ENCODE measurements around the gene CD274.
A peak's percentile ranks its signal among the peaks of the same experiment; 100 is the strongest.
"Not testable (repeated sequence)": the region's sequence is repeated elsewhere in the genome, so short reads cannot be mapped to it uniquely, and the experiment has no call there.

CD274 gene

GRCh38 chr9:5438301-5439162 lies 11.8 kb upstream of the CD274 start:
- peak; percentile 51 for DNase-seq

GRCh38 chr9:5440426-5440825 lies 9.9 kb upstream of the CD274 start:
- no peak for DNase-seq

DNA sequence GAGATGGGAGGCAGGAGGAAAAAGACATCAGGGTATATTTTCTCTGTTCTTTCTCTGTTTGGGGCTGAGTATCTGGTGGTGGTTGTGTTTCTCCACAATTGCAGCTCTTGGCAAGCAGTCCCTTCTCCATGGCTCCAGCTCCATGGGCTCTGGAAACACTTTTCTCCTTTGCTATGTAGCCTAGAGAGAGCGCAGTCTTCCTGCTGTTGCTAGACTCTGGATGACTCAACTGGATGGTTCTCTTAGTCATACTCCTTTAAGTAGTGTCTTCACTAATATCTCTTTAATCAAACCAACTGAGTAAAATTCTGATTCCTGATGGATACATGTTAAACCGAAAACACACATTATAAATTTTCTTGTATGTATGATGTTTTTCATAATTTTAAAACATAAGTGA lies 9.3 kb upstream of the CD274 start:
- DNase-seq, result peak; percentile 66

DNA sequence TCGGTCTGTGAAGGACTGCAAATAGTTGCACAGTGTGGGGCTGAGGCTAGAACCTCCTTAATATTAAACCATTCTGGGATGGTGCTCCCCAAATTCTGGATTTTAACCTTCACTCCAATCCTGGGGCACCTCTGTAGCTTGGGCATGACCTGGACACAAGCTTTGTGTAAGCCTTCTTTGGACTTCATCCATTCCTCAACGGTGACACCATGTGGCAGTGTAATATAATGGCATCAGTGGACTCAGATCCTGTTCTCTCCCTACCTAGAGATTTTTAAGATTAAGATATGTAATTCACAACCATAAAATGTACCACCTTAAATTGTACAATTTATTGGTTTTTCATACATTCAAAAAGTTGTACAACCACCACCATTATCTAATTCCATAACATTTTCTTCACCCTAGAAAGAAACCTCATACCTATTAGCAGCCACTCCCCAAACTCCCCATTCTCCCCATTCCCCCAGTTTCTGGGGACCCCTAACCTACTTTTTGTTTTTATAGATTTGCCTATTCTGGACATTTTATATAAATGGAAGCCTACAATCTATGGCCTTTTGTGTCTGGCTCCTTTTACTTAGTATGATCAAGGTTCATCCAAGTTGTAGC lies 7.8 kb upstream of the CD274 start:
- peak; percentile 25 for DNase-seq

DNA sequence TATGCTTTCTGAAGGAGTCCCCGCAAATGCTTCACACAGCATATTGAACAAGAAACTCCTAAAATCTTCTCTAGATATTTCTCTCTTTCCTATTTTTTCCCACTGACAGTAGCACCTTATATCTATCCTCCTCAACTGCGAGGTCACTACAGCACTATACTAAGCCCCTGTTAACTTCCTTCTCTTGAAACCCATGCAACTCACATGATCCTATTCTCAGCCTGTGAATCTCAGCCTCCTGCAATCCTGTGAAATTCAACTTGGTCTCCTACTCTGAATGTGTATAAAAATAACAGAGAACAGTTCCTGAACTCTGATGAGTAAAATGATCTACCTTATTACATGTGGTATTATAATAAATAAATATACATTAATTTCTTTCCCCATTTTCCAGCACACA lies 6.5 kb upstream of the CD274 start:
- no peak for DNase-seq

GRCh38 chr9:5445096-5445495 lies 5.2 kb upstream of the CD274 start:
- not testable (repeated sequence) for DNase-seq

DNA sequence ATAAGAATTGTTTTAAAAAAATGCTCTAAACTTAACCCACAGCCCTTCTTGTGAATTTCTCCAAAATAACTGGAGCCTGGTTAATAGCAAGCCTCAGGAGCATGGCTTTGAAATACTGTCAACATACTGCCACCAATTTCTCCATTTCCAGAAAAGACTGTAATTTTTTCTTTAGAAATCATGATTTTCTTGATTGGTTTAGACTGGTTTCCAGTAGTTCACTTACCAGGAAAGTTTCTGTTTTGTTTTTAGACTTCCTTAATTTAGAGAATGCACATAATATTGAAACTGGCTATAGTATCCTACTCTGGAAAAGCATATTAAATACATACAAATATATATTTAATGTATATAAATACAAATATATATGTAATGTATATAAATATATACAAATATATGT lies 4.5 kb upstream of the CD274 start:
- DNase-seq, result no peak

DNA sequence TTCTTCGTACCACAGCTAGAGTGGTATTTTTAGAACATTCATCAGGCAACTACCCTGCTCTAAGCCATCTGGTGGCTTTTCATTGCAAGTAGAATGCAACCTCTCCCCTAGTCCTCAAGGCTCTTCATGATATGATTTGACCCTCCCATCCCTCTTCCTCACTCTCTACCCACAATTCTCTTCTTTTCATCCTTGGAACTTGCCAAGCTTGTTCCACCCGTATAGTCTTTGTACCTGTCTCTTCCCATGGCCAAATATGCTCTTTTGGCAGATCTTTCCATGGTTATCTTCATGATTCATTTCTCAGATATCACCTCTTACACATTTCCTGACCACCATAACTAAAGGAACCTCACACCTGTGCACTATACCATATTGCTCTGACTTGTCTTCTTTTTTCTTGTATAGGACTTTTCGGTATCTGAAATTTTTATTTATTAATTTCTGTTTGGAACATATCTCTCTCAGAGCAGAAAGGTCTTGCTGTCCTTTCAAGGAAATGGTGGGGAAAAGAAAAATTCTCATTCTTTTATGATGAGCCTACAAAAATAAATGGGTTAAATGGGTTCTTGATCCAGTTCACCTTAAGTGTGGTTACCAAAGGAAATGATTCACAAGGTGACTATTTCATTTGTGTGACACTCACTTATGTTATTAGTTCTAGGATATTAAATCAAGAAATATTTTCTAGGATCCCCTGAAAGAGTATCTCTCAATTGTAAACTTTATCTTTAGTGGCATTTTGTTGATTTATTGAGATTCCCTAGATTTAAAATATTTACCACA lies 3.7 kb upstream of the CD274 start:
- peak; percentile 77 for DNase-seq

DNA sequence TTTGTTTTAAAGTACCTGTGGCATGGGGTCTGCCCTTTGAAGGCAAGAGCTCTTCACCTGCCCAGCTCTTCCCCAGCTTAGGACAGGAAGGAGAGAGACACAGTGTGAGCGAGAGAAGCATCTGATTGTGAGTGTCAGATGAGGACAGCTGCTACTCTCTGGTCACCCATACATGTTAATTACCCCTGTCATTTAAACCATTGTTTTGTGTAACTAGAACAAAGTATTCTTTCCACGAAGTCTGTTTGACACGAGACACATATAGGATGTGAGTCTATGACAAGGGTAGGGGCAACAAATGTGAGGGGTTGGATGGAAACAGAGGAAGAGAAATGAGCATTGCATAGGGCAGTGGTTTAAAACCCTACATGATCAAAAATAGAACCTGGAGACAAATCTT lies 3.0 kb upstream of the CD274 start:
- DNase-seq, result no peak

DNA sequence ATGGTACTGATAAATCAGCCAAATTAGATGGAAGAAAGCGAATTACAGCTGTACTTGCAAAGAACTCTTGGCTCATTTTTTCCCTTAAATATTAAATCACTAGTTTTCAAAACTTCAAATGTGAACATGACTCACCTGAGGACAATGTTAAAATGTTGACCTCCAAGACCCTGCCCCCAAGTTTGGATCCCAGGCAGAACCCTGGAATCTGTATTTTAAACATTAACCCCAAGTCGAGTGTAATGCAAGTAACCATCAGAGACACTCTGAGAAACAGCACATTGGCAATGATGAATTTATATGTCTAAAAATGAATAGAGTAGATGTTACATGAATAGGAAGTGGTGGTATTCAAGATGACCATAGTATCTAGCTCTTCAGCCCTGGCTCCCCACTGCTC lies 2.3 kb upstream of the CD274 start:
- DNase-seq, result no peak

- DNase-seq, result no peak
These were observed 1.6 kb upstream of the CD274 start for GRCh38 chr9:5448461-5449435.

DNA sequence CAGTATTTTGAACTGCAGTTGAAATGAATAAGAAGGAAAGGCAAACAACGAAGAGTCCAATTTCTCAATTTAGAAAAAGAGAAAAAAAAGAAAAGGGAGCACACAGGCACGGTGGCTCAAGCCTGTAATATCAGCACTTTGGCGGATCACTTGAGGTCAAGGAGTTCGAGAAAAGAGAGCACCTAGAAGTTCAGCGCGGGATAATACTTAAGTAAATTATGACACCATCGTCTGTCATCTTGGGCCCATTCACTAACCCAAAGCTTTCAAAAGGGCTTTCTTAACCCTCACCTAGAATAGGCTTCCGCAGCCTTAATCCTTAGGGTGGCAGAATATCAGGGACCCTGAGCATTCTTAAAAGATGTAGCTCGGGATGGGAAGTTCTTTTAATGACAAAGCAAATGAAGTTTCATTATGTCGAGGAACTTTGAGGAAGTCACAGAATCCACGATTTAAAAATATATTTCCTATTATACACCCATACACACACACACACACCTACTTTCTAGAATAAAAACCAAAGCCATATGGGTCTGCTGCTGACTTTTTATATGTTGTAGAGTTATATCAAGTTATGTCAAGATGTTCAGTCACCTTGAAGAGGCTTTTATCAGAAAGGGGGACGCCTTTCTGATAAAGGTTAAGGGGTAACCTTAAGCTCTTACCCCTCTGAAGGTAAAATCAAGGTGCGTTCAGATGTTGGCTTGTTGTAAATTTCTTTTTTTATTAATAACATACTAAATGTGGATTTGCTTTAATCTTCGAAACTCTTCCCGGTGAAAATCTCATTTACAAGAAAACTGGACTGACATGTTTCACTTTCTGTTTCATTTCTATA lies 602 bp upstream of the CD274 start:
- DNase-seq, result no peak

GRCh38 chr9:5452286-5452609 lies 1.9 kb downstream of the CD274 start:
- DNase-seq, result no peak

GRCh38 chr9:5453004-5453403 lies 2.7 kb downstream of the CD274 start:
- DNase-seq, result peak; percentile 22

DNA sequence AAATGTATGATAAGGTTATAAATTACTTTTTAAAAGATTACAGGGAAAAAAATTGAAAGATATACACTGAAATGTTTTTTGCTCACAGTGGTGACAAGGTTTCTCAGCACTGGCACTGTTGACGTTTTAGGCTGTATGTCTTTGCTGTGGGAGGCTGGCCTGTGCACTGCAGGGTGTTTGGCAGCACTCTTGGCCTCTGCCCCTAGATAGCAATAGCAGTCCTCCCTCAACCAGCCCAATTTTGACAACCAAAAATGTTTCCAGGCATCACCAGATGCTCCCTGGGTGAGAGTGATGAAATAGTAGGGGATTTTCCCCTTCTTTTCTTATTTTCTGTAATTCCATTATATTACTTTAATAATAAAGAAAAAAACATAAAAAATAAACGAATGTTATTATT lies 3.3 kb downstream of the CD274 start:
- DNase-seq, result peak; percentile 45

GRCh38 chr9:5455181-5455580 lies 4.8 kb downstream of the CD274 start:
- peak; percentile 79 for DNase-seq

GRCh38 chr9:5459289-5459829 lies 9.0 kb downstream of the CD274 start:
- DNase-seq, result peak; percentile 44

- DNase-seq, result no peak
These were observed 9.8 kb downstream of the CD274 start for GRCh38 chr9:5460157-5460556.

DNA sequence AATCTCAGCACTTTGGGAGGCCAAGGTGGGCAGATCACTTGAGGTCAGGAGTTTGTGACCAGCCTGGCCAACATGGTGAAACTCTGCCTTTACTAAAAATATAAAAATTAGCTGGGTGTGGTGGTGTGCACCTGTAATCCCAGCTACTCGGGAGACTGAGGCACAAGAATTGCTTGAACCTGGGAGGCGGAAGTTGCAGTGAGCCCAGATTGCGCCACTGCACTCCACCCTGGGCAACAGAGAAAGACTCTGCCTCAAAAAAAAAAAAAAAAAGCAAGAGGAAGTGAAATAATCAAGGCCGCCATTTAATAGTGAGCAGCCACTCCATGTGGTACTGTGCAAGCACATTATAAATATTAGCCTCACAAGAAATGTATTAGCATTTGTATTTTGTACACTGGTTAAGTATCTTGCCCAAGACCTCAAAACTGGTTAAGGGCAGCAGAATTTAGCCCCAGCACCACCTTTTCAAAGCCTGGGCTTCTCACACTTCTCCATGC lies 14.5 kb downstream of the CD274 start:
- DNase-seq, result not testable (repeated sequence)

GRCh38 chr9:5466005-5466404 lies 15.7 kb downstream of the CD274 start:
- DNase-seq, result no peak

DNA sequence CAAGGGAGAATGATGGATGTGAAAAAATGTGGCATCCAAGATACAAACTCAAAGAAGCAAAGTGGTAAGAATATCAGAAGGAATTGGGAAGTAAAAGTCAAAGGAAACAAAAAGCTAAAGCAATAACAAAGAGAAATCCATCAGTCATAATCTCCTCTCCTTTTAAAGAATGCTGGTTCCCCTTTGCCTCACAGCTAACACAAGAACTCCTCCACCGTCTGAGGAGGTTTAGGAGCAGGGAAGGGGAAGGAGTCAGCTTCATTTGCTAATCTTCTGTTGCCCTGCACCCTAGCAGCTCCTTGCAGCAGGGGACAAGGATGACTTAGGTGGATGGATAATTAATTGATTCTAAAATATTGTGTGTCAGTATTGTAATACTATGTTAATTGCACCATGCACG lies 16.4 kb downstream of the CD274 start:
- DNase-seq, result no peak

All from NCI-H226 (cell line).